Fibroblast of pulmonary artery (primary cell): Measurements from ENCODE around the gene GPX6.
A peak's percentile ranks its signal among the peaks of the same experiment; 100 is the strongest.

Experiments used
- DNase-seq: peaks from one replicate; pipeline ENCODE4 v3.0.0-alpha.2; 2010; ENCODE audit warnings: low read depth
- H3K4me3 ChIP-seq: replicated peaks from 2 replicates; pipeline ENCODE4 v1.5.1; 2011; ENCODE audit warnings: low read depth, mild to moderate bottlenecking, control low read depth, low read length, moderate library complexity
- CTCF ChIP-seq: IDR thresholded peaks from 2 replicates; pipeline ENCODE4 v1.5.1; 2011; ENCODE audit warnings: mild to moderate bottlenecking, control low read depth, low read length, inconsistent platforms; ENCODE audit errors: missing control alignments

The GPX6 gene

GRCh38 chr6:28515676-28516075 is at the start of gene GPX6:
Gene GPX6, minus strand, starts transcription at chr6:28515793. Its CDS starts 50 bp downstream, at chr6:28515743.
- no peak for TF ChIP-seq CTCF
- no peak for DNase-seq
- no peak within 1 kb of the TSS for H3K4me3 ChIP-seq

- DNase-seq, result no peak
- TF ChIP-seq CTCF, result no peak
- H3K4me3 ChIP-seq, result no peak overlapping the region
Measured at GRCh38 chr6:28563430-28564095, 48.0 kb upstream of the GPX6 start.

GRCh38 chr6:28558629-28559028 is 43.0 kb upstream of the GPX6 start:
- no peak for TF ChIP-seq CTCF
- H3K4me3 ChIP-seq, result no peak overlapping the region
- DNase-seq, result no peak

GRCh38 chr6:28555136-28555535 is 39.5 kb upstream of the GPX6 start:
- H3K4me3 ChIP-seq, result no peak overlapping the region
- DNase-seq, result no peak
- TF ChIP-seq CTCF, result no peak

GRCh38 chr6:28553986-28554881 is 38.6 kb upstream of the GPX6 start:
- no peak overlapping the region for H3K4me3 ChIP-seq

GRCh38 chr6:28553384-28553985 is 37.9 kb upstream of the GPX6 start:
- DNase-seq, result no peak
- no peak for TF ChIP-seq CTCF

More at GRCh38 chr6:28553986-28554881, 38.6 kb upstream of the GPX6 start:
- TF ChIP-seq CTCF, result no peak
- DNase-seq, result peak; percentile 6

More at GRCh38 chr6:28553384-28553985, 37.9 kb upstream of the GPX6 start:
- no peak overlapping the region for H3K4me3 ChIP-seq
